HG03354 (cell line): ENCODE results near the gene GRIK2.

ENCODE experiments used
- ATAC-seq: cut with Tn5 transposase; IDR thresholded peaks from one replicate; pipeline ENCODE4 v1.9.1; 2021; ENCODE audit warnings: mild to moderate bottlenecking; ENCODE audit not compliant: unreplicated experiment, poor library complexity, severe bottlenecking

The GRIK2 gene

GRCh38 chr6:101399616-101400162 lies 6.2 kb downstream of the GRIK2 start:
- no peak for ATAC-seq

- ATAC-seq = no peak
These were observed 7.0 kb downstream of the GRIK2 start for GRCh38 chr6:101400326-101401135.

DNA sequence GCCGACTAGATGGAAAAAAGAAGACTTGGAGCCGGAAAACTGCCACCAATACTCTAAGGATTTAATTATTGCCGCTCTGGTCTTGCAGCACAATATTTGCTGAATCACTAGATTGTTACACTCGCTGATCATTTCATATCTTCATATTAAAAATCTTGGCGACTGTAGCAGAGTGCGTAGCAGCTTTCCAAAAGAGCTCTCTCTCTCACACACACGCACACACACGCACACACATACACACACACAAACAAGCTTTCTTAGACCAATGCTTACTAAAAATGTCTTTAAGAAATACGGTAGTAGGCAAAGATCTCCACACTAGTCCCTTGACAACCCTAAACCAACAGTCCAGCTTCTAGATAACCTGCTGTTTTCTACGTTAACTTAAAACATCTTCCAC lies 7.7 kb downstream of the GRIK2 start:
- ATAC-seq = no peak

- ATAC-seq = no peak
These were observed 8.5 kb downstream of the GRIK2 start for GRCh38 chr6:101401792-101402621.

DNA sequence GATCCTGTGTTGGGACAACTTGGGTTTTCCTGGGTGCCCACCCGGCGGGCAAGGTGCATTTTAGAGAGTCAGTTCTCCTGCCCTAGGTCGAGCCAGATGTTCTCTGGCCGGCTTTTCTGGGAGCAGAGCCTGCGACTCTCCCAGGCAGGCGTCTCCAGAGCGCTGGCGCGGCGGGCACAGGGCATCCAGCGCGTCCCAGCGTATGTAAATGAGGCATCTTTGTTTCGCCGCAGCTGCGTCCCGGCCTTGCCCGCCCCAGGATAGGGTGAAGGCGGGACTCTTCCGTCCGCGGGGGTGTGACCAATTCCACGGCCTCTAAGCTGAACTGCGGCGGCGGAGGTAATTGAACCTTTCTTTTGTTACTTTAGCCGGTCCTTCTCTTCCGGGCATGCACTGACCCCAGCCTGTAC lies 9.1 kb downstream of the GRIK2 start:
- ATAC-seq = no peak

- no peak for ATAC-seq
These were observed 9.9 kb downstream of the GRIK2 start for GRCh38 chr6:101403216-101403945.

DNA sequence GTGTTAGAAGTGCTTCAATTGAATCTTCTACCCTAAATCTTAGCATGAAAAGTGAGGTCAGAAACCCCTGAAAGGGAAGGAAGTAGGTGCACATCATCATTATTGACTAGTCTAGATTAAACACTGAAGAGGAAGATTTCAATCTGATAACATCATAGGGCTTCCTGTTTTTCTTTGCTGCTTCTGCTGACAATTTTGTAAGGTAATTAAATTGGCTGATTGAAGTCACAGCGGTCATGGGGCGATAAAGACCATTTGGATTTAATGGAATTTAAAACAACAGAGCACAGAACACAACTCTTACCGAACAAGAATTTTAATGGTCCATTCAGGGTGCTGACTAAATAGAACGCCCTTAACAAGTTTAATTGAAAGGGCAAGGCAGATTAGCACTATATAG lies 11.3 kb downstream of the GRIK2 start:
- ATAC-seq = no peak

- ATAC-seq = no peak
These were observed 20.3 kb downstream of the GRIK2 start for GRCh38 chr6:101413773-101414172.

- ATAC-seq = no peak
These were observed 24.4 kb downstream of the GRIK2 start for GRCh38 chr6:101417900-101418299.

DNA sequence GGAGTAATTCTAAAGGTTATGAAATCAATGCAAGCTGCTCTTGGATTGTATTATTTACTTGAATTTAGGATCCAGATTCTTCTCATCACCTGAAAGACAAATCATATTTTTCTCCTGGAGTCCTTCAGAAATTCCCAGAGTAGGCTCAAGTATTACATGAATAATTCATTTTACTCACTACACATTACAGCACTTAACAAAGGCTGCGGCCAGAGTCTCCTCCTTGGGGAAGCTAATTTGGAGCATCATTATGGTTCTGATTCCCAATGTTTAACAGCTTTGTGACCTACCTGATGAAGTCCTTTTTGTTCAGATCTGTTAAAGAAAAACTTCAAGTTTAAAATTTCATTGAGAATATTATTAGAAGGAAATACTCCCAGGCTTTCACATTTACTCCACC lies 28.7 kb downstream of the GRIK2 start:
- ATAC-seq = no peak

GRCh38 chr6:101422811-101423210 lies 29.3 kb downstream of the GRIK2 start:
- ATAC-seq = no peak

DNA sequence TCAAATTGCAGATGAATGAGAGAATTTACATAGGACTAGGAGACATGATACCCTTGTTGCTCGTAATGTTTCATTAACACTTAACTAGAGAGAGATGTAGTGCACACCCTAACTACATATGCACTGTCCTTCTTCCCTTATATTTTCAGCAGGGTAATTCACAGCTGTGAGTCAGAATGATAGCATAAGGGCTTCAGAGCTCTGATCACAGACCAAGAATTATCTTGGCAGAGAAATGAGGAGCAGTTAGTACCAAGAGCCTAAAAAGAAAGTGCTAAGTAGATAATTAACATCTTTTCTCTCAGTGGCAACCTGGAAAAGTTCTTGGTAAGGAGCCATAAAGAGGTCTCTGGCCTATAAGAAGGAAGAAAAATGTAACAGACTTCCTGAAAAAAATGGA lies 35.8 kb downstream of the GRIK2 start:
- no peak for ATAC-seq

- ATAC-seq = no peak
These were observed 36.3 kb downstream of the GRIK2 start for GRCh38 chr6:101429845-101430244.

DNA sequence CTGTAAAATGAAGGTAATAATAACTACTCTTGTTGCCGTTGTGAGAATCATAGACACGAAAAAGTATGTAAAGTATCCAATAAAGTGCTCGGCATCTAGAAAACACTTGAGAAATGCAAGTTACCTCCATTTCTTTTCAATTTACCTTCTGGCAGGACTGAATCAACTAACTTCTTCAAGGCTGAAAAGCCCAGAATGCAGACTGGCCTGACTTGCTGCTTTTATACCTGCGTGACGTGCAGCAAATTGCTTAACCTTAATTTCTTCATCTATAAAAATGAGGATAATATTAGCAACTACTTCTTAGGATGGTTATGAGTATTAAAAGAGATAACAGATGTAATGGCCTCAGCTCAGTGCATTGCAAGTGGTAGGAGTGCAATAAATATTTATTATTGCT lies 39.6 kb downstream of the GRIK2 start:
- no peak for ATAC-seq

DNA sequence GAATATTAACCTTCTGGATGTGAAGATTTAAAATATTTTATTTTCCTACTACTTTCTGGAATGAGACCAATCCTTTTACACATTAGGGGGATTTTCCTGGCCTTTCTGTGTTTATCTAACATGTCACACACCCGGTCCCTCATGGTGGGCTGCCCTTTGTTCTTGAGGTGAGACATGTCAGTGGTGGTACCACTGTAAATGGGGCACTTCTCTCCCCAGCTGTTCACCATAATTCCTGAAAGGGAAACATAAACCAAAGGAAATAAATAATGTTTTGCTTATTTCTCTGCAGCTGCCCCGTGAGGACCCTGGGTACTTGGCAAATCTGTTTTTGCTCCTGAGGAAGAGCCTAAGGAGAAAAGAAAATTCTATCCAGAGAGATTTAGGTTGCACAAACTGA lies 41.1 kb downstream of the GRIK2 start:
- no peak for ATAC-seq

DNA sequence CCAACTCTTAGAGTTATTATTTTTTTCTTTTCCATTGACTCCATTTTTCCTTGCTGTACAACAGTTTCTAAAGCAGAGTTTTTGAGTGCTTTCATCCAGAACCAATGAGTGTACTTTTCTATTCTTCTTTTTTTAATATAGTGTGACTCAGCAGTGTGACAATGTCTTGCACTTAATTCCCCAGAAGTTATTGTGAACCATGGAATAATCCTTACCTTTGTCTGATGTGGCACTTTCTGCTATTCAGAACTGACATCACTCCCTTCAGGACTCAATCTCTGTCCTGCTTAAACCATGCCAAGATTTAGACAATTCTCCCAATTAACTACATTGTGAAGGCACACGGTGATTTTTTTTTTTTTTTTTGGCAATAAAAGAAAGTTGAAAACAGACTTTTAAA lies 41.5 kb downstream of the GRIK2 start:
- ATAC-seq = no peak

DNA sequence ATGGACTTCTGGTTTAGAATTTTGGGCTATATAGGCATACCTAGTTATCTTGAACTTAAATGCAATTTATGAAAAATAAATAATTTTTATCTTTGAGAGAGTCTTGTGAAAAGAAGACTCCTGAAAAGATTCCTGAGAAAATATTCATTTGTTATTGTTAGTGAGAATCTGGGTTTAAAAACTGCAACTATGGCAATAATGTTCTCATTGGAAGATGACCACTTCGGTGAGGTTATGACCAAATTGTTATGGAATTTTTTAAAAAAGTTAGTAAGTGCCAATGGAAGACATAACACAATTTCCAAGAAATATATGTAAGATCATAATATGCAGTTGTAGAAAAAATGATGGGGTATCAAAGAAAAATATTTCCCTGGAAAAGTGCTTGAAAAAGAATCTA lies 46.3 kb downstream of the GRIK2 start:
- ATAC-seq = no peak

- ATAC-seq = no peak
These were observed 49.8 kb downstream of the GRIK2 start for GRCh38 chr6:101443315-101443714.

DNA sequence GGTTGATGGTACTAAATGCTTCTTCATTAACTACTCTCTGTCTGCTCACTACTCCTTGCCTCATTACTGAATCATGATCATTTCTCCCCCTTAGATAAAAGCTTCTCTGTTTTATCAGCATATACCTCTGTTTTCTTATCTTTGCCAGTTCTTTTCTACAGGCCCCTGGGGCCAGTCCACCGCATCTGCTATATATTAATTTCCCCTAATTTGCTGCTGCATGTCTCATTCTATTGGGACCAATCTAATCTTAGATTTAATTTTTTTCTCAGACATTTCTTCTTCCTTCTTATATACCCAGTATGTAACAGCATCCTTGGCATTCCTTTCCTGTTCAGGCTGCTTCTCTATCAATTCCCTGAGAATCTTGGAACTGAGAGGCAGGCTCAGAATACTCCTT lies 51.2 kb downstream of the GRIK2 start:
- no peak for ATAC-seq

DNA sequence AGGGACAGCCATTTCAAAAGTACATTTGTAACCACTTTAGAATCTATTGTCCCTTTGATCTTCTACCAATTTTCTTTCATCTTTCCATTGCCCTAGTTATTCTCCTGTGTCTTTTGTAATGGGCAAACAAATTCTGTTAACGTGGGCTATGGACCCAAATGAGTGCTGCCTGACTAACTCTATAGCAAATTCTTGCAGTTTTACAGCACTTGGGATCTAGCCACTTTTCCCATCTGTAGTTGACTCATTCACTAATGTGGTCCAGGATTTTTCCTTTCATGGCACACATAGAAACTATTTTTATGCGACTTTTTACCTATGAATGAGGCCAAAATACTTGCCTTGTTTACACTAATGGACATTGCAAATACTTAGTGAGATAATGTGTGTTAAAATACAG lies 52.0 kb downstream of the GRIK2 start:
- no peak for ATAC-seq
